Measurements from ENCODE around the gene FKBP8. TPM values are rescaled to one million over a fixed set of nuclear protein-coding genes. Genes with fewer than 3 reads are reported as not detected.

FKBP8 gene
- total and polyA plus RNA-seq, 2 of the 4 experiments (the other 2 are of a cell fraction) = 153 to 289 TPM

GRCh38 chr19:18488403-18488723 lies 55.0 kb downstream of the FKBP8 start:
- Histone ChIP-seq H2AFZ (replicated peaks; ENCODE audit: low read length, poor library complexity) (no peak overlapping the region), H2BK5ac (ENCODE audit: low read depth, low read length, poor library complexity, severe bottlenecking) (no peak overlapping the region), H3K36me3 (ENCODE audit: control insufficient read depth, insufficient read depth, low read length) (no peaks in the 10 kb centered on the region), H3K56ac (ENCODE audit: extremely low read depth, insufficient read depth, low read length) (no peak overlapping the region), H4K20me1 (ENCODE audit: insufficient read depth, low read length) (peaks cover 95% of the 10 kb centered on the region), H3K9ac (ENCODE audit: low read depth, low read length) (no peak overlapping the region), H3K9me1 (ENCODE audit: insufficient read depth, low read length) (peaks cover 39% of the 10 kb centered on the region), H2AK9ac (replicated peaks; ENCODE audit: low read depth, low read length, poor library complexity) (peak overlapping the region; percentile 23), H3K79me1 (ENCODE audit: low read depth in 1 of 2, low read length in 2 of 2) (peaks cover 39 to 99% of the 10 kb centered on the region in 2 experiments), H3K9me3 (ENCODE audit: control insufficient read depth, insufficient read depth, low read length) (no peaks in the 10 kb centered on the region), H3K27me3 (ENCODE audit: control insufficient read depth, insufficient read depth, low read length) (no peaks in the 10 kb centered on the region), H2BK15ac (ENCODE audit: low read depth, low read length) (no peak overlapping the region), H3K4me1 (ENCODE audit: control insufficient read depth, insufficient read depth, low read length) (peaks cover 29% of the 10 kb centered on the region), H3K14ac (replicated peaks; ENCODE audit: low read depth, low read length) (no peak overlapping the region), H2AK5ac (ENCODE audit: low read depth, low read length) (no peak overlapping the region), H3K18ac (ENCODE audit: low read depth, low read length) (no peak overlapping the region), H3K4ac (ENCODE audit: low read depth, low read length) (no peak overlapping the region), H3K4me3 (ENCODE audit: insufficient read depth, low read depth, low read length) (no peak overlapping the region), H3K4me2 (ENCODE audit: low read depth, low read length) (no peak overlapping the region), H3K27ac (ENCODE audit: insufficient read depth, low read length) (no peak overlapping the region), H2BK20ac (ENCODE audit: low read depth, low read length) (no peak overlapping the region), H3K23ac (ENCODE audit: low read depth, low read length) (no peak overlapping the region), H4K5ac (ENCODE audit: low read depth, low read length) (no peak overlapping the region), H2BK120ac (ENCODE audit: low read depth, low read length) (no peak overlapping the region), H4K8ac (ENCODE audit: low read depth in 2 of 2, low read length in 2 of 2) (no peak overlapping the region), H4K91ac (ENCODE audit: insufficient read depth, low read depth, low read length) (no peak overlapping the region)
- ChIA-PET CTCF (no interaction called here), POLR2A (ENCODE audit: unreplicated experiment) (no interaction called here)
- DNase-seq (no peak), ATAC-seq (ENCODE audit: low read depth) (peak; percentile 49; the same call in 1 of the 2 replicates)
- intact Hi-C loops (cut with micrococcal nuclease) (no loop called here), dilution Hi-C loops (cut with HindIII; ENCODE audit: low sequenced_read_pairs, unreplicated experiment) (no loop called here), in situ Hi-C loops (cut with MboI; ENCODE audit: low sequenced_read_pairs) (no loop called here)
- TF ChIP-seq MAFK (IDR thresholded peaks at IDR 0.05; ENCODE audit: low read depth, low read length) (no peak), CTCF (conservative IDR thresholded peaks at IDR 0.05; ENCODE audit: low read depth, low read length) (peak; percentile 36), NFE2L2 (IDR thresholded peaks at IDR 0.05; ENCODE audit: low read depth, low read length) (no peak), MXI1 (IDR thresholded peaks at IDR 0.05; ENCODE audit: borderline replicate concordance, low read depth, low read length) (no peak), CHD1 (IDR thresholded peaks at IDR 0.05; ENCODE audit: low read depth, low read length) (no peak), USF2 (IDR thresholded peaks at IDR 0.05; ENCODE audit: low read depth, low read length) (peak; percentile 25; the same call in 1 of the 2 replicates), RAD21 (IDR thresholded peaks at IDR 0.05; ENCODE audit: low read length) (0 out of 2 replicates have a peak, but pooled peaks have one; percentile 15)
- BruUV-seq (replicated peaks) = no TSS peak
- 79% methylated on average over 6 of the region's 6 CpGs; no CpG with 5 or more reads in 1 of the 2 experiments for WGBS, 2 experiments (ENCODE audit: extremely low coverage in 2 of 2, insufficient read length in 1 of 2)

Measured in IMR-90 (cell line).